ENCODE data around the gene CRTC1. TPM values are rescaled to one million over a fixed set of nuclear protein-coding genes. Genes with fewer than 3 reads are reported as not detected.

The CRTC1 gene
- total and polyA plus RNA-seq, 2 experiments from 2014 or later: 2.5 to 4.8 TPM

DNA sequence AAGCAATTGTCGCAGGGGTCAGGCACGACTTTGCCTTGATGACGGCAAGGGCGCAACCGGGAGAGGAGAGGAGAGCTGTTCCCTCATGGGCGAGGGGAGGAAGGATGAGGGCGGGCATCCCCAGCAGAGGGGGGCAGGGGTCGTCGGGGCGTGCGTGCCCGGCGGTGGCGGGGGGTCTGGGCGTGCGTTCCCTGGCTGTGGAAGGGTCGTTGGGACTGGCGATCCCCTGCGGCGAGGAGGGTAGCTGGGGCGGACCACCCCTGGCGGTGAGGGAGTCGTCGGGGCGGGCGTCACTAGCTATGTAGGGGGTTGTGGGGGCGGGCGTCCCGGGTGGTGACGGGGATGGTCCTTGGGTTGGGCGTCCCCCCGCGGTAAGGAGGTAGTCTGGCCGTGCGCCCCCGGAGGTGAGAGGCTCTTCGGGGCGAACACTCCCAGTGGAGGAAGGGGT lies 106.0 kb downstream of the CRTC1 start:
- Histone ChIP-seq H3K9me2 (replicated peaks; ENCODE audit: insufficient read depth) (no peaks in the 10 kb centered on the region), H4K20me1 (ENCODE audit: insufficient read depth, poor library complexity, severe bottlenecking) (no peaks in the 10 kb centered on the region), H3K79me2 (no peaks in the 10 kb centered on the region), H2AFZ (no peak overlapping the region), H3K4me1 (ENCODE audit: insufficient read depth) (peaks cover 13% of the 10 kb centered on the region), H3K27ac (no peak overlapping the region), H3K4me2 (peak overlapping the region; percentile 72), H3K4me3 (no peak overlapping the region), H3K36me3 (replicated peaks; ENCODE audit: insufficient read depth, low read depth) (no peaks in the 10 kb centered on the region), H3K27me3 (peaks cover 77% of the 10 kb centered on the region), H3K9me3 (ENCODE audit: low read depth) (no peaks in the 10 kb centered on the region)
- WGBS (ENCODE audit: low lambda C conversion rate, missing lambda C conversion rate): 5% methylated on average over 10 of the region's 38 CpGs
- DNase-seq (ENCODE audit: low spot score): no peak
- peak; percentile 20 for TF ChIP-seq EZH2phosphoT487 (IDR thresholded peaks at IDR 0.05; ENCODE audit: low read depth, severe bottlenecking, unreplicated experiment)
- no peak for TF ChIP-seq EZH2 (IDR thresholded peaks at IDR 0.05; ENCODE audit: borderline replicate concordance)

DNA sequence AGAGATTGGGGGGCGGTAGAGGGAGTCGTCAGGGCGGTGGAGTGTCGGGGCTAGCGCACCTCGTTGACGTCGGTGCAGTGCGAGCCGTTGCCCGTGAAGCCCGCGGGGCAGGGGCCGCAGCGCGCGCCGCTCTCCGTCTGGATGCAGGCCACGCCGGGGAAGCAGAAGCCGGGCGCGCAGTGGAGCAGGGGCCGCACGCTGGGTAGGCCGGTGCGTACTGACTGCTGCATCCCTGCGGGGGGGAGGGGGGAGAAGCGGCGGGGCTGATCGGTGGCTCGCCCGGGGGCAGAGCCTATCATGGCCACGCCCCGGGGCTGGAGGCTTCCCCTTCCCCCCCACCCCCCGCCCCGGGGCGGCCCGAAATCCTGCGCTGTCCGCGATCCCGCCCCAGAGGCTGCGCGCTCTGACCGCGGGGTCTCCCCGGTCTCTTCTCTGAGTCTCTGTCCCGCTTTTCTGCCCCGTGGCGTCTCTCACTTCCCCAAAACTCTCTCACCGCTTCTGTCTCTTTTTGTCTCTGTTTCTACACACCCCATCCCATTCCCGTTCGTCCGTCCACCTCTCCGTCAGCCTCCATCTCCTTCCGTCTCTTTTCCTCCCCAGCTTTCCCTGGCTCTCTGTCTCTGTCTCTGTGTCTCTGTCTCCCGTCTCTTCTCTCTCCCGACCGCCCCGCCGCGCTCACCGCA lies 106.5 kb downstream of the CRTC1 start:
- Histone ChIP-seq H3K79me2 (no peaks in the 10 kb centered on the region), H3K4me2 (peak overlapping the region; percentile 72), H3K4me3 (no peak overlapping the region), H3K4me1 (ENCODE audit: insufficient read depth) (peaks cover 13% of the 10 kb centered on the region), H3K9me2 (replicated peaks; ENCODE audit: insufficient read depth) (no peaks in the 10 kb centered on the region), H2AFZ (no peak overlapping the region), H3K36me3 (replicated peaks; ENCODE audit: insufficient read depth, low read depth) (no peaks in the 10 kb centered on the region), H3K27me3 (peaks cover 83% of the 10 kb centered on the region), H4K20me1 (ENCODE audit: insufficient read depth, poor library complexity, severe bottlenecking) (no peaks in the 10 kb centered on the region), H3K27ac (no peak overlapping the region), H3K9me3 (ENCODE audit: low read depth) (no peaks in the 10 kb centered on the region)
- peak; percentile 57 for DNase-seq (ENCODE audit: low spot score)
- WGBS (ENCODE audit: low lambda C conversion rate, missing lambda C conversion rate): 6% methylated on average over 33 of the region's 65 CpGs
- TF ChIP-seq, protein P1, sequence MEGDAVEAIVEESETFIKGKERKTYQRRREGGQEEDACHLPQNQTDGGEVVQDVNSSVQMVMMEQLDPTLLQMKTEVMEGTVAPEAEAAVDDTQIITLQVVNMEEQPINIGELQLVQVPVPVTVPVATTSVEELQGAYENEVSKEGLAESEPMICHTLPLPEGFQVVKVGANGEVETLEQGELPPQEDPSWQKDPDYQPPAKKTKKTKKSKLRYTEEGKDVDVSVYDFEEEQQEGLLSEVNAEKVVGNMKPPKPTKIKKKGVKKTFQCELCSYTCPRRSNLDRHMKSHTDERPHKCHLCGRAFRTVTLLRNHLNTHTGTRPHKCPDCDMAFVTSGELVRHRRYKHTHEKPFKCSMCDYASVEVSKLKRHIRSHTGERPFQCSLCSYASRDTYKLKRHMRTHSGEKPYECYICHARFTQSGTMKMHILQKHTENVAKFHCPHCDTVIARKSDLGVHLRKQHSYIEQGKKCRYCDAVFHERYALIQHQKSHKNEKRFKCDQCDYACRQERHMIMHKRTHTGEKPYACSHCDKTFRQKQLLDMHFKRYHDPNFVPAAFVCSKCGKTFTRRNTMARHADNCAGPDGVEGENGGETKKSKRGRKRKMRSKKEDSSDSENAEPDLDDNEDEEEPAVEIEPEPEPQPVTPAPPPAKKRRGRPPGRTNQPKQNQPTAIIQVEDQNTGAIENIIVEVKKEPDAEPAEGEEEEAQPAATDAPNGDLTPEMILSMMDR (IDR thresholded peaks at IDR 0.05; ENCODE audit: poor library complexity): no peak
- TF ChIP-seq EZH2 (IDR thresholded peaks at IDR 0.05; ENCODE audit: borderline replicate concordance) (no peak), EZH2phosphoT487 (IDR thresholded peaks at IDR 0.05; ENCODE audit: low read depth, severe bottlenecking, unreplicated experiment) (no peak)

DNA sequence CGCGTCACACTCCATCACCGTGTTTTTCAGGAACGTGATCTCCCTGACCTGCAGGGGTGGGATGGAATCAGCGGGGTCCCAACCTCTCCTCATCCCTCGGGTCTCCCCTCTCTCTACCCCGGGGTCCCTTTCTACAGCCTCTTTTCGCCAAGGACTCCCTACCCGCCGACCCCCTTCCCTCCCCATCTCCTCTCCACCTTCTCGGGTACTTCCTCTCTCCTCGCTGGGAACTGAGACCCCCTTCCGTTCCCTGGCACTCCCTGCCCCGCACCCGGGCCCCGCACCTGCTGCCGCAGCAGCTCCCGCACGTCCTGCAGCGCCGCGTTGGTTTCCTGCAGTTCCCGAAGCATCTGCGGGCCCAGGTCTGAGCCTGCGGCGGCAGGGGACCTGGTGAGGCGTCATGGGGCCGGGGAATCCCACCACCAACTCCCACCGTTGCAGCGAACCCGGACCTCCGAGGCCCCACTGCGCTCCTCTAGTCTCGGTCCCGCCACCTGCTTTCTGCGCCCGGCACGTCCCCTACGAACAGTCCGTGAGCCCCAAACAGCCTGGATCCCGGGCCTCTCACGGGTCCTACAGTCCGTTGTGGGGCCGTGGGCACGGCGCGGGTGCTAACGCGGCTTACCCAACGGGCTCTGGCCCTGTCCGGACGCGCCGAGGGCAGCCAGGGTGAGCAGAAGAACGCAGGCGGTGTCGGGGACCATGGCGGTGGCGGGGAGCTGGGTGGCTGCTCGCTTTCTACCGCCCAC lies 107.3 kb downstream of the CRTC1 start, which contains the start of gene COMP:
Gene COMP (minus strand): TSS at position 740 of the 749 bp plus-strand sequence. CDS start 36 bp downstream, at position 704.
- no peaks in the 10 kb centered on the region for H3K79me2 ChIP-seq
- H3K27ac ChIP-seq: no peak within 1 kb of the TSS
- no peaks in the 10 kb centered on the region for H4K20me1 ChIP-seq (ENCODE audit: insufficient read depth, poor library complexity, severe bottlenecking)
- peaks cover 79% of the 10 kb centered on the region for H3K27me3 ChIP-seq
- H3K9me2 ChIP-seq (replicated peaks; ENCODE audit: insufficient read depth): no peaks in the 10 kb centered on the region
- WGBS (ENCODE audit: low lambda C conversion rate, missing lambda C conversion rate): 11% methylated on average over 60 of the region's 61 CpGs
- no peak for DNase-seq (ENCODE audit: low spot score)
- no peak within 1 kb of the TSS for H3K4me3 ChIP-seq
- TF ChIP-seq EZH2 (IDR thresholded peaks at IDR 0.05; ENCODE audit: borderline replicate concordance) (peak; percentile 76), EZH2phosphoT487 (IDR thresholded peaks at IDR 0.05; ENCODE audit: low read depth, severe bottlenecking, unreplicated experiment) (no peak)
- no peaks in the 10 kb centered on the region for H3K9me3 ChIP-seq (ENCODE audit: low read depth)
- H2AFZ ChIP-seq: no peak within 1 kb of the TSS
- peaks cover 17% of the 10 kb centered on the region for H3K4me1 ChIP-seq (ENCODE audit: insufficient read depth)
- H3K4me2 ChIP-seq: peak within 1 kb of the TSS; percentile 72
- no peaks in the 10 kb centered on the region for H3K36me3 ChIP-seq (replicated peaks; ENCODE audit: insufficient read depth, low read depth)

DNA sequence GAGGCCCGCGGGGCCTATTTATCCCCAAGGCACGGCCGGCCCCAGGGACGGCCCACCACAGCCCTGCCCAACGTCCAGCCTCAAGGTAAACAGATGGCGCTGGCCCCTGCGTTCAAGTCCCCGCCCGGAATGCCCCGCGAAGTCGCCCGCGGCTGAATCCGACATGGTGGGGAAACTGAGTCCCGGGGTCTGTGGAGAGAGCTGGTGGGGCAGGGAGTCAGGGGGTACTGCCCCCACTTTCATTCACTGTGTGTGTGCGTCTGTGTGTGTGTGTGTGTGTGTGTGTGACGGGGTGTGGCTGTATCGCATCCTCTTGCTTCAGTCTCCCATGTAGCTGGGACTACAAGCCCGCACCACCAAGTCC lies 107.8 kb downstream of the CRTC1 start:
- H3K27ac ChIP-seq: no peak overlapping the region
- H3K9me2 ChIP-seq (replicated peaks; ENCODE audit: insufficient read depth): no peaks in the 10 kb centered on the region
- 52% methylated on average over 10 of the region's 21 CpGs for WGBS (ENCODE audit: low lambda C conversion rate, missing lambda C conversion rate)
- H3K4me2 ChIP-seq: peak overlapping the region; percentile 72
- DNase-seq (ENCODE audit: low spot score): no peak
- H3K4me1 ChIP-seq (ENCODE audit: insufficient read depth): peaks cover 22% of the 10 kb centered on the region
- no peaks in the 10 kb centered on the region for H3K79me2 ChIP-seq
- H3K4me3 ChIP-seq: no peak overlapping the region
- no peaks in the 10 kb centered on the region for H4K20me1 ChIP-seq (ENCODE audit: insufficient read depth, poor library complexity, severe bottlenecking)
- TF ChIP-seq EZH2phosphoT487 (IDR thresholded peaks at IDR 0.05; ENCODE audit: low read depth, severe bottlenecking, unreplicated experiment) (no peak), EZH2 (IDR thresholded peaks at IDR 0.05; ENCODE audit: borderline replicate concordance) (no peak)
- TF ChIP-seq, protein P1 (IDR thresholded peaks at IDR 0.05; ENCODE audit: poor library complexity): no peak
- H3K27me3 ChIP-seq: peaks cover 73% of the 10 kb centered on the region
- H3K9me3 ChIP-seq (ENCODE audit: low read depth): no peaks in the 10 kb centered on the region
- H3K36me3 ChIP-seq (replicated peaks; ENCODE audit: insufficient read depth, low read depth): no peaks in the 10 kb centered on the region
- H2AFZ ChIP-seq: no peak overlapping the region
